GM18858 (cell line): ENCODE measurements around the gene SMARCA1.

Source experiments
- ATAC-seq: cut with Tn5 transposase; IDR thresholded peaks from one replicate; pipeline ENCODE4 v1.9.1; 2021; ENCODE audit not compliant: unreplicated experiment

The SMARCA1 gene

DNA sequence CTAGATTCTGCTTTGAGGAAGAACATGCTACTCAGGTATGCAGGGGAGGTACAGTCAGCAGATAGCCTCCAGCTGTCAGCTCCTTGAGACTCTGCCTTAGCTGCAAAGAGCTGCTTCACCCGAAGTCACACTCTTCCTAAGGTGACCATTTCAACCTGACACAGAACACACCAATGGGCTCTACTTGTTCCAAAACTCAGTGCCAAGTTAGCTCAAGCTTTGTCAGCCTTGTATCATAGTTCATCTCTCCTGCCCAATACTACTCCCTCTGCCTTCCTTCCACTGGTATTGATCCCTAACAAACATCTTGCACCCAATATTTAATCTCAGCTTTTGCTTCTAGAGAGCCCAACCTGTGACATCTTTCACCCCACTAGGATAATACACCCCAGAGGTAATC is 7.8 kb upstream of the SMARCA1 start:
- ATAC-seq: no peak

DNA sequence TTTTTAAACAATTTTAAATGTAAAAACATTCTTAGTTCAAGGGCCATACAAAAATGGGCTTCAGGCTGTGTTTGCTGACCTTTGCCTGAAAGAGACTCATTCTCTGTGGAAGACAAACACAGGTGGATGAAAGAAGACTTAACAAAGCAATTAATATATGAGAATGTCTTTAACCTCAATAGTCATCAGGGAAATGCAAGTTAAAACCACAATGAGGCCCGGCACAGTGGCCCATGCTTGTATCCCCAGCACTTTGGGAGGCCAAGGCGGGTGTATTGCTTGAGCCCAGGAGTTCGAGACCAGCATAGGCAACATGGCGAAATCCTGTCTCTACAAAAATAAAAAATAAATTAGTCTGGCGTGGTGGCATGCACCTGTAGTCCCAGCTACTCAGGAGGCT is 7.1 kb upstream of the SMARCA1 start:
- no peak for ATAC-seq

DNA sequence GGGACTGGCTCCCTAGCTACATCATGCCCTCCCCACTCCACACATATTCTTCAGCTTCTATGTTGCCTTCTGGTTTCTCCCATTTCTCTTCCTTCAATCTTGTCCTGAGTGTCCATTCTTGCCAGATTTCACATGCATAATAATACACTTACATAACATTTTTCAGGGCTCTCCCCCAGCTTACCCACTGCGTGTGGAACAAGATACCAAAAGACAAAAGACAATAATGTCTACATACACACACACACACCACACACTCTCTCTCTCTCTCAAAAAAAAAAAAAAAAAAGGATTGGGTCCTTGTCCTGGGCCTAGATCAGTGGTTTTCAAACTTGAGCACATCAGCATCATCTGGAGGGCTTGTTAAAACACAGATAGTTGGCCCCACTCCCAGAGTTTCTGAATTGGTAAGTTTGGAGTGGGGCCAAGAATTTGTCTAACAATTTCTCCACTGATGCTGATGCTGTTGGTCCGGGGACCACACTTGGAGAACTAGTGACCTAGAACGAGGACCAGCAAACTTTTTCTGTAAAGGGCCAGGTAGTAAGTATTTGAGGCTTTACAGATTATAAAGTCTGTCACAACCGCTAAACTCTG is 6.5 kb upstream of the SMARCA1 start:
- ATAC-seq: no peak

DNA sequence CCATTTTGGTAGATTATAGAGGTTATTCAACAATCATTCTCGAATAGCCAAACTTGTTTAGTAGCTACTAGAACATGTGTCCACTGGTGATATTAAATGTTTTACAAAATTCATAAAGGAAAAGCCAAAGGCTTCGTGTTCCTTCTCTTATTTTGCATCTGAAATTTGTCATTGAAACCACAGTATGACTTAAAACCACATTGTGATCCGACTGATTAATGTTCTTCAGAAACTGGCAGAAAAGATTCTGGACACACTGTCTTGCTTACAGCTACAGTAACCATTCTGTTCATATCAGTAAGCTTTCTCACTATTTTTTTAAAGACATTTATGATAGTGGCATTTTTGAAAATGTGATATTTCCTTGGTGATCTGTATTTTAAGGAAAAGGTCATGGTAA is 2.6 kb upstream of the SMARCA1 start:
- no peak for ATAC-seq

DNA sequence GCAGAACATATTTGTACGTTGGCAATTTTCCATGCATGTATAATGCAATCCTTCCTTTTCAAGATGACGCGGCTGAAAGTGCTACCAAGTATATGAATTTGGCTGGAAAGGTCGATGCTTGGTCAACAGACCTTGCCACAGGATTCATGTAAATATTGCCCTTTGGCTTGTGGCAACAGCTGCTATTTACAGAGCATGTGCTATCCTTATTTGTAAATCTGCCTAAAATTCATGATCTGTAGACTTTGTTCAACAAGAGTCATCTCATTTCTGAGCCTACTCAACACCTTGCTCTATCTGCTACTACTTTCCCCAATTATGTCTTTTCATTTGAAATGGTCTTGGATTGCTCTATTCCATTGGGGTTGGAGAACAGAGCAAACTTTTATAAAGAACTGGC is 1.9 kb upstream of the SMARCA1 start:
- no peak for ATAC-seq

DNA sequence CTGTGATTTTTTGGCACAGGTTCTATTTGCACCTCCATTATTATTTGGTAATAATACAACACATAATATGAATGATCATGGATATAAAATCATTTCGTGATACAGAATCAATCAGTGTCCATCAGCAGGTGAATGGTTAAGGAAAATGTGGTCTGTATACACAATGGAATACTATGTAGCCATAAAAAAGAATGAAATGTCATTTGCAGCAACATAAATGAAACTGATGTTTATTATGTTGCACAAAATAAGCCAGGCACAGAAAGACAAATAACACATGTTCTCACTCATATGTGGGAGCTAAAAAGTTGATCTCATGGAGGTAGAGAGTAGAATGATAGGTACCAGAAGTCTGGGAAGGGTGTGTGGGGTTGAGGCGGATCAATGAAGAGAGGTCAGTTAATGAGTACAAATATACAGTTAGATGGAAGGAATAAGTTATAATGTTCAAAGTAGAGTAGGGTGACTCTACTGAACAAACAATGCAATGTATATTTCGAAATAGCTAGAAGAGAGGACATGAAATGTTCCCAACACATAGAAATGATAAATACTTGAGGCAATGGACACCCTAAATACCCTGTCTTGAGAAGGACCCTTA is 1.1 kb upstream of the SMARCA1 start:
- no peak for ATAC-seq

DNA sequence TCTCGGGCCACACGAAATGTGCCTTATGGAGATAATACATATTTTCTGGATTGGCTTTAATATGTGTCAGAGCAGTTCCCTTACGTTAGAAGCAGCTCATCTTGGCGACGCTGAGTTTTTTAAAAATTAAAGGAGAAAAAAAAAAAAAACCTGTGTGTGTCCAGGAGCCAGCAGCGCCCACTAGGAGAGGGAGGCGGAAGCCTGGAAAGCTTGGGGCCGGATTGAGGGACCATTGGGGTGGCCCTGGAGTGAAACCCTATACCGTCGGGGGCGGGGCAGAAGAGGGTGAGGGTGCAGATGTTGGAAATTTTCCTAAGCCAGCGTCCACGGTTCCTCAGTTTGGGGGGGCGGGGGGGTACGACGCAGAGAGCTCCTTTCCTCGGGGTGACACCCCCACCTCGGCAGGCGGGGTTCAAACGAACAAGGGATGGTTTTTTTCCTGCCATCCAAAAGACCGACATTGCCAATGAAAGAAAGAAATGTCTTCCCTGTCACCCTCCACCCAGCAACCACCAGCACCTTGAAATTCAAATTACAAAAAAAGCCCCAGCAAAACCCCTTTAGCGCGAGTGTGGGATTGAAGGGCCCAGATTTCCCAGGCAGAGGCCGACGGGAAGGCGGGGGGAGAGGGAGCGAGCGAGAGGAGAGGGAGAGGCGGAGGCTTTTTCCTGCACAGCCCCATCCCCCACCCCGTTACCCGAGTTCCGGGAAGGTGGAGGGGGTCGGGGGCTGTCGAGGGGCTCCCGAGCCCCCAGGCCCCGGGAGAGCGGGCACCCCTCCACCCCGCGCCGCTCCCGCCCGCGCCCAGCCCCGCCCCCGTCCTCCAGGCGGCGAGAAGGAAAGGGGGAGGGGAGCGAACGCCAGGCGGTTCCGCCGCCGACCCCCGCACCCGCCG is 859 bp downstream of the SMARCA1 start:
- no peak for ATAC-seq

DNA sequence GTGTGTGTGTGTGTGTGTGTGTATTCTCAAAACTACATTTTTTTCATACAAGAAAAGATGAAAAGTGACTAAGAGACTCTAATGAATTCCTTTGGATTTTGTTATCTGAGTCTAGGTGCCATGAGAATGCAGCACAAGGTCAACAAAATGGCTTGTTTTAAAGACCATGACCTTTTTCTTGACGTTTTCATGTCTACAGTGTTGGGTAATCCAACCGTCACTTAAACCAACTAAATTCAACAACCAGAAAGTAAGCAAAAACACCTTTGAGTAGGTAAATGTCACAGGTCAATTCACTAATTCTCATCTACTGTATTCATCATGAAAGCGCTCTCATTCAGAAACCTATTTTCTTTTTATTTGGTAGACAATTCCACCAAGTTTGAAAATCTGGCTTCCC is 3.1 kb downstream of the SMARCA1 start:
- no peak for ATAC-seq

DNA sequence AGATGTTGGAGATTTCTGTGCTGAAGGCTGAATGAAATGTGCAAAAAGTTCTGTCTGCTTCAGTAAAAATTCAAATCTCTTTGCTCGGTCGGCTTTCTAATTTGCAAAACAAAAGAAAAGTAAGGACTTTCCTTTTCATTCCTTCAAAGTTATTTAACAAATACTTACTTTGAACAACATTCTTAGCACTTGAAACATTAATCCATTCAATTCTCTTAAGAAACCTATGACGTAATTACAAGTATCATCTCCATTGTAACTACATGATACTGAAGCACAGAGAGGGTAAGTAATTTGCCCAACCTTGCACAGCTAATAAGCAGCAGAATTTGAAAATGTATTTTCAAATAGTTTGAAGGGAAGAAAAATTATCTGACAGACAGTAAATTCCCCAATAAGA is 6.9 kb downstream of the SMARCA1 start:
- no peak for ATAC-seq

DNA sequence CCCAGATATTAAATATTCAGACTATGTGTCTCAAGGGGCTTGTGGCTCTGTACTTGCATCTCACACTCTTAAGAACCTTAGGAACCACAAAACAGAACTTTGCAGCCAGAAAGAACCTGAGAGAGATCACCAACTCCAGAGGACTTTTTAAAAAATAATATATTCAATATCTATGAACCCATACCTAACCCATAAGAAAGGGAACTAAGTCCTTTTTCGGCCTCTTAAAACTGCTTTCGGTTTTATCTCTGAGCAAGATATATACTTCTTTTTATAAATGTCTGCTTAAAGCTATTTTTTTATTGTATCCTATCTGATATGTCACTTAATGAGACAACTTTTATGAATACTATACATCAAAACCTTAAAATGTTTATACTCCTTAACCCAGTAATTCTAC is 10.9 kb downstream of the SMARCA1 start:
- ATAC-seq: no peak

DNA sequence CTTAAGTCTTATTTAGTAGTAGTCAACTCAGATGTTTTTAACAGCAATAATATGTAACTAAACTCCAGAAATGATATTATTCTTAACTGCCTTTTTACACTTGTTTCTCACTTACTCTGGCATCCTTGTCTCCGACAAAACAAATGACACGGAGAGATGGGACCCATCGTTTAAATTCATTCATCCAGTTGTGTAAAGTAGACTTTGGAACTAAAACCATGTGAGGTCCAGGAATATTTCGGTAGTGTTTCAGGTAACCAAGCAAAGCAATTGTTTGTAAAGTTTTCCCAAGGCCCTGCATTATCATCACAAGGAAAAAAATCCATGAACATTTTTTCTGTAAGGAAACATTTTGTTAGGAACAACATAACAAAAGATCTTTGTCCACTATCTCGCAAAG is 11.6 kb downstream of the SMARCA1 start:
- ATAC-seq: no peak

DNA sequence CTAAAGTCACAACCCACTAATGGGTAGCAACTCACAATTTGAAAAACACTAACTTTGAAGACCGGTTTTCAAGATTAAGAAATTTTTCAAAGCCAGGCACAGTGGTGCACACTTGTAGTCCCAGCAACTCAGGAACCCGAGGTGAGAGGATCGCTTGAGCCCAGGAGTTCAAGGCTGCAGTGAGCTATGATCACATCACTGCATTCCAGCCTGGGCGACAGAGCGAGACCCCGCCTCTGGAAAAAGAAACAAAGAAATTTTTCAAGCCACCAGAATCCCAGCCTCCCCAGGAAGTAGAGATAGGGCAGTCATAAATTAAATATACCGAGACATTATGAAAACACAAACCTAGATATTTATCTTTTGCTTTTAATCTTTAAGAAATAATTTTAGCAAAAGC is 13.0 kb downstream of the SMARCA1 start:
- no peak for ATAC-seq

DNA sequence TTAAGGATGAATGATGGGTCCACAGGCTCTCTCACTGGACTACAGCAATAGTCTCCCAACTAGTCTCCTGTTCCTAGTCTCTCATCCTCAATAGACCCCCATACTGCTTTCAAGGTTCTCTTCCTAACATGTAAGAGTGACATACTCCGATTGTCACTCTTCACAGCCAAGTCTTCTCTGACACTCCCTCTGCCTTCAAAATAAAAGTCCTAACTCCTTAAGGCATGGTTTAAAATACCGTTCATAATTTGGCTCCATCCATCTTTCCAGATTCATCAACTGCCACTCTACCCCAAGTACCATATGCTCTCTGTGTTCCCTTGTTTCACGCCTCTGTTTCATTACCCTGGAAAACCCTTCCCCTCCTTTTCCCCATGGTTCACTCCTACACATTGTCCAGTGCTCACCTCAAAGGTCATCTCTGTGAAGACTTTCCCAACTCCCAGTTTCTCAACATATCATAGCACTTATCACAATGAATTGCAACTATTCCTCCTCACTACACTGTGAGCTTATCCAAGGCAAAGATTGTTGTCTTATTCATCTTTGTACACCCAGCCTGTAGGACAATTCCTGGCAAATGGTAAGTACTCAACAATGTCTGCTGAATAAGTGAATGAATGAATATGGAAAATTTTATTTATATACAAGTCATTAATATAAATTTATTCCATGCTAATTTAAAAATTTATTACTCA is 26.0 kb downstream of the SMARCA1 start:
- ATAC-seq: no peak

DNA sequence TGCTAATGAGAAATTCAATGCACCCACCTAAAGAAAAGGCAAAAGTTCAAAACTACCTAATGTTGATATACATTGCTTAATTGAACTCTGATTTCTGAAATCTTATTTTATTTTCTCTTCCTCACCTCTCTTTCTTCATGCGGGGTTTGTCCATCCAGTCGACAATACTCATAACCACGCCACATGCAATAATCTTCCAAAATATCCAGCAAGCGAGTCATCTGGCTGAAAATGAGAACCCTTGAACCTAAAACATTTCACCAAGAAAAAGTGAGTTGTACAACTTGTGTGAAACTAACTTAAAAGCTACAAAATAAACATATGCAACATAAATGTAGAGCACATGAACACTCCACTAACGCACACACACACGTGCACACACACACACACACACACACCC is 26.7 kb downstream of the SMARCA1 start:
- no peak for ATAC-seq

DNA sequence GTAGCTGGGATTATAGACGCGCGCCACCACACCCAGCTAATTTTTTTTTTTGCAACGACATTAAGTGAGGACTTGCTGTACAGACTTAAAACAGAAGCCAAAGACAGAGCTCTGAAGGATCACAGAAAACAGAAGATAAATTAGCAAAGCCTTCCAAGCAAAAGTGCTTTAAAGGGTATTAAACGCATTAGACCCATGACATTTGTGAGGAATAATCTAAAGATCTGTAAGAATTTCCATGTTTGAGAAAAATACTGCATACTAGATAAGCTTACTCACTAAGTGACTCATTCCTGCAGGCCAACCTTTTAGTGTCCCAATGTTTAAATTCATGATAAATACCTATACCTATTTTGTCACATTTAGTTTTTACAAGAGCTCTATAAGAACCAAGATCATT is 27.4 kb downstream of the SMARCA1 start:
- no peak for ATAC-seq

DNA sequence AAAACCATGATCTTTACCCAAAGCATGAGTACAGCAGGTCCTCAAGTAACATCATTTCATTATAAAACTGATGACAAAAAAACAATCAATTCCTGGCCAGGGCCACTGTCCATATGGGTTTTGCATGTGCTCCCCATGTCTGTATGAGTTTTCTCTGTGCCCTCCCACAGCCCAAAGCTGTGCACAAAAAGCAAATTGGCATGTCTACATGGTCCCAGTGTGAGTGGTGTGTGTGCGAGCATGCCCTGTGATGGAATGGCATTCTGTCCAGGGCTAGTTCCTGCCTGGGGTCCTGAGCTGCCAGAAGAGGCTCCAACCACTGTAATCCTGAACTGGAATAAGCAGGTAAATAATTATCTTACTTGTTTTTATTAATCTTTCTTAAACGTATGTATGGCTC is 28.4 kb downstream of the SMARCA1 start:
- no peak for ATAC-seq

DNA sequence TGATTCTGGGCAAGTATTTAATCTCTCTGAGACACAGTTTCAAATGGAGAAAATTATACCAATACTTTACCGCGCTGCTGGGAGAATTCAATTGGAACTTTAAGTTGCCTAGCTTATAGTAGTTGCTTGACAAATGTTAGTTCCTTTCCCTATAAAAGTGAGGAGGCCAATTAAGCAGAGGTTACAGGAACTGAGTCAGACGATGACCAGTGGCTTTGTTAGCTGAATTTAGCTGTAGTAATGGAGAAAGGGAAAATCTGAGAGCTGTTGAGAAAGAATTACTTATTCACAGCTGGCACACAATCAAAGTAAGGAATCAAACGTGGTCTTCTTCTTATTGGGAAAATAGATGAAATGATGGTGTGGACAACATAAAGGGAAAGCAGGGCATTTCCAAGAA is 29.6 kb downstream of the SMARCA1 start:
- no peak for ATAC-seq

DNA sequence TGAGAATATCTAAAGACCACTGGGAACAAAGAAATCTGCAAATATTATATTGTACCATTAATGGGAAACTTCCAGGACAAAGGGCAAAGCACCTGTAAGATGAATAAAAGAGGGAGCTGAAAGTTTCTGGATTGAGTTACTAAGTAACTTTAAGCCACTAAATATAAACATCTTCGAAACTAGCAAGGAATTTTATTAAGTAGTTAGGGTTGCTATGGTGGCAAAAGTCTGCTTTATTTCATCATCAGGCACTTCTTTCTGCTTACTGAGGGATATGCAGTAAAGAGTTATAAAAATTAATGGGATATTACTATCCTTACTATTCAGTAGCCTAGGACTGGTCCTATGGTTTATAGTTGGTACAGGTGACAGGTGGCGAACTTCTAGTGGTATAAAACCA is 33.0 kb downstream of the SMARCA1 start:
- no peak for ATAC-seq

DNA sequence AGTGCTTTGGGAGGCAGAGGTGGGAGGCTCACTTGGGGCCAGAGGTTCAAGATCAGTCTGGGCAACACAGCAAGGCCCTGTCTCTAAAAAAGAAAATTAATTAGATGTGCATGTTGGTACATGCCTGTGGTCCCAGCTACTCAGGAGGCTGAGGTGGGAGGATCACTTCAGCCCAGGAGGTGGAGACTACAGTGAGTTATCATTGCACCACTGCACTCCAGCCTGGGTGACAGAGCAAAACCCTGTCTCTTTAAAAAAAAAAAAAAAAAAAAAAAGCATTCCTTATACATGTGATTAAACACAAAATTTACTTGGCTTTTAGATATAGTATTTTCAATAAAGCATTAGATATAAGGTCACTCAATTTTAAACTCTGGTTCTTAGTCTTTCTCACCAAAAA is 34.9 kb downstream of the SMARCA1 start:
- no peak for ATAC-seq

DNA sequence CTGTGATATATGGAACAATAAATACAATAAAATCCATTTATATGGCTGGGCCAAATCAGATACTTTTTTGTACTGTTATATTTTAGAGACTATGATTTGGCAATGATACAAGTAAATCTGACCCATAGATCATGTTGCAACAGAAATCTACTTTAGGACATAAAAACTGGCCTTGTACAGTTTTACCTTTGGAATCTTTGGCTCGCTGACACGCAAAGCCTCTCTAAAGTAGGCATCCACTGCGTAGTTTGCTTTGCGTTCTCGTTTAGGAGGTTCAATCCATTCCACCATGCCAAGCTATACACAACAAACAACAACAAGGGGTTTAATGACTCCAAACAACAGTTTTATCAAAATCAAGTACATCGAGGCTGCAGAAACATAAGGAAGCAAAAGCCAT is 42.4 kb downstream of the SMARCA1 start:
- no peak for ATAC-seq

DNA sequence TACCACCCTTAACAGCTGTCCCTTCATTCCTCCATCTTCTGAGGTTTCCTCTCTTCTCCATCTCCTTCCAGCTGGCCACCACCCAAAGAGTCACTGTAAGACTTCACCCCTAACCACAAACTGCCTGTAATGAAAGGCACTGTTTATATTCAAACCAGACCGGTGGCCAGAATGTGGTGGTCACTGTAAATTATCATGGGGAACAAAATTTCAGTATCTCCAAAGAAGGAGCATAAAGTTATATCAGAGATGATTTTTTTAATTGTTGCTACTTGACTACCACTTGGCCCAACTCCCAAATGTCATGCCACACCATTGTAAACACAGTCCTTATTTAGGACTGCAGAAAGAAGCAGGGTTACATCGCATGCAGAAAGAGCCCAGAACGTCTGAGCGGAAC is 44.8 kb downstream of the SMARCA1 start:
- no peak for ATAC-seq

DNA sequence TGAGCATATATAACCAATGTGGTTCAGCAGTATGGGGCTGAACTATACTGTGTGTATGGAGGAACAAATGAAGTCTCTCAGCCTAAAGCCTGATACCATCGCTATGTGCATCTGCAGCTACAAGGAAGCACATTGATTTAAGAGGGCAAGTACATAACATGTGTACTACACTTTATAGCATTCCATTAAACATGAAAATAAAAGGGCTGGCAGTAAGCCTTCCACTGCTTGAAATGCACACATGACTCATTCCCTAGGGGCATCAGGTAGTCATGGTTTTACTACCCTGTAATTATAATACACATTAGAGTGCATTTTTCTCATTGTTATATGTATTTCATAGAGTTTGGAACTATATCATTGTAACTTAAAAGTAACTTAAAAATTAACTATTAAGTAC is 51.2 kb downstream of the SMARCA1 start:
- ATAC-seq: no peak
